H1 (cell line): Measurements from ENCODE around the gene IGFL2. TPM values are rescaled to one million over a fixed set of nuclear protein-coding genes. Genes with fewer than 3 reads are reported as not detected.
A peak's percentile ranks its signal among the peaks of the same experiment; 100 is the strongest.

ENCODE experiments used
- CTCF ChIA-PET: fragments of 300-600 bp; sonication (Branson Sonifier 250); formaldehyde crosslinking; loops from one replicate; lab custom pipeline; 2021; ENCODE audit not compliant: partially characterized antibody; lab: Charles Lee
- POLR2A ChIA-PET: fragments of 300-600 bp; sonication (Branson Sonifier 250); formaldehyde crosslinking; loops from one replicate; lab custom pipeline; 2021; ENCODE audit warnings: inconsistent platforms; ENCODE audit not compliant: partially characterized antibody; lab: Charles Lee
- DNase-seq, 2 experiments: peaks; one replicate each; pipeline versions ENCODE4 v3.0.0 to v3.0.0-alpha.2; 2010 to 2022; ENCODE audit warnings: low spot score in 2 of 2, low read depth in 1 of 2, mixed read lengths in 1 of 2
- FAIRE-seq: peaks from 2 replicates; lab custom pipeline; 2011; peaks lifted over from hg19 to GRCh38; lab: Jason Lieb, UNC
- H2AFZ ChIP-seq: 2 replicates; pipeline ENCODE4 v1.8.1; 2012; ENCODE audit warnings: low read length, inconsistent platforms
- H2AK5ac ChIP-seq: 2 replicates; pipeline ENCODE4 v1.6.1; 2013; ENCODE audit warnings: low read depth, low read length
- H2BK120ac ChIP-seq: replicated peaks from 2 replicates; pipeline ENCODE3; 2013; ENCODE audit warnings: low read depth, low read length, inconsistent platforms
- H2BK12ac ChIP-seq: 2 replicates; pipeline ENCODE4 v1.6.1; 2013; ENCODE audit warnings: low read depth, low read length
- H2BK15ac ChIP-seq: 2 replicates; pipeline ENCODE4 v1.6.1; 2013; ENCODE audit warnings: low read length
- H2BK20ac ChIP-seq: 2 replicates; pipeline ENCODE4 v1.6.1; 2013; ENCODE audit warnings: low read length
- H2BK5ac ChIP-seq: 2 replicates; pipeline ENCODE4 v1.6.1; 2013; ENCODE audit warnings: low read depth, low read length
- H3K14ac ChIP-seq: 2 replicates; pipeline ENCODE4 v1.6.1; 2013; ENCODE audit warnings: inconsistent platforms; ENCODE audit not compliant: insufficient read length
- H3K18ac ChIP-seq: 2 replicates; pipeline ENCODE4 v1.6.1; 2013; ENCODE audit warnings: low read length; ENCODE audit errors: extremely low read depth
- H3K23ac ChIP-seq: 2 replicates; pipeline ENCODE4 v1.6.1; 2013; ENCODE audit warnings: inconsistent platforms; ENCODE audit not compliant: insufficient read length
- H3K23me2 ChIP-seq: 2 replicates; pipeline ENCODE4 v1.6.1; 2013; ENCODE audit warnings: low read depth, low read length
- H3K27ac ChIP-seq: 2 replicates; pipeline ENCODE4 v1.6.1; 2011; ENCODE audit warnings: low read depth, low read length, inconsistent platforms
- H3K27me3 ChIP-seq, 4 experiments: replicated peaks in 1 of 4; 1 replicate in 1 of 4; 2 replicates in 3 of 4; pipeline versions ENCODE4 v1.6.1 to v1.8.1; 2011 to 2013; ENCODE audit warnings: low read length in 3 of 4, mild to moderate bottlenecking in 3 of 4, inconsistent platforms in 2 of 4, mixed read lengths in 2 of 4, moderate library complexity in 1 of 4; ENCODE audit not compliant: control insufficient read depth in 3 of 4, insufficient read depth in 3 of 4; ENCODE audit errors: extremely low read depth in 1 of 4
- H3K36me3 ChIP-seq, 4 experiments: 2 replicates each; pipeline versions ENCODE4 v1.6.1 to v1.8.1; 2011 to 2013; ENCODE audit warnings: mild to moderate bottlenecking in 4 of 4, low read length in 3 of 4, moderate library complexity in 2 of 4, control low read depth in 1 of 4, inconsistent platforms in 1 of 4; ENCODE audit not compliant: insufficient read depth in 4 of 4, control insufficient read depth in 2 of 4
- H3K4ac ChIP-seq: replicated peaks from 2 replicates; pipeline ENCODE3; 2013; ENCODE audit warnings: low read length, low read depth, mixed read lengths, inconsistent platforms; ENCODE audit not compliant: insufficient read length
- H3K4me1 ChIP-seq, 4 experiments: replicated peaks in 1 of 4; 1 replicate in 1 of 4; 2 replicates in 3 of 4; pipeline versions ENCODE4 v1.6.1 to v1.8.1; 2011 to 2013; ENCODE audit warnings: low read length in 3 of 4, inconsistent platforms in 2 of 4, mixed read lengths in 1 of 4; ENCODE audit not compliant: insufficient read depth in 4 of 4, control insufficient read depth in 3 of 4
- H3K4me2 ChIP-seq, 2 experiments: 2 replicates each; pipeline versions ENCODE4 v1.6.1 to v1.8.1; 2011 to 2013; ENCODE audit warnings: low read depth in 2 of 2, low read length in 2 of 2, control low read depth in 1 of 2, inconsistent platforms in 1 of 2, mild to moderate bottlenecking in 1 of 2; ENCODE audit not compliant: insufficient read depth in 1 of 2
- H3K4me3 ChIP-seq, 4 experiments: fragments of 200-600, 300-600 bp in 1 of 4; sonication (generic), shearing (Covaris generic), sonication (Bioruptor Twin) in 1 of 4; 2 replicates each; pipeline versions ENCODE4 v1.5.1 to v1.8.1; 2011 to 2016; ENCODE audit warnings: low read length in 4 of 4, low read depth in 3 of 4, control low read depth in 2 of 4, inconsistent platforms in 2 of 4, mild to moderate bottlenecking in 2 of 4, mixed read lengths in 1 of 4, moderate library complexity in 1 of 4; ENCODE audit not compliant: insufficient read depth in 2 of 4; ENCODE audit errors: extremely low read depth in 1 of 4
- H3K56ac ChIP-seq: replicated peaks from 2 replicates; pipeline ENCODE3; 2013; ENCODE audit warnings: low read depth, mild to moderate bottlenecking, mixed read lengths, low read length, inconsistent platforms; ENCODE audit not compliant: insufficient read length
- H3K79me1 ChIP-seq: 2 replicates; pipeline ENCODE4 v1.6.1; 2013; ENCODE audit warnings: low read depth, low read length, control low read depth
- H3K79me2 ChIP-seq, 2 experiments: 2 replicates each; pipeline versions ENCODE4 v1.6.1 to v1.8.1; 2012 to 2013; ENCODE audit warnings: low read length in 2 of 2, mild to moderate bottlenecking in 2 of 2, inconsistent platforms in 1 of 2; ENCODE audit not compliant: insufficient read depth in 2 of 2, control insufficient read depth in 1 of 2
- H3K9ac ChIP-seq, 4 experiments: replicated peaks in 1 of 4; 1 replicate in 1 of 4; 2 replicates in 3 of 4; pipeline versions ENCODE4 v1.6.1 to v1.8.1; 2011 to 2013; ENCODE audit warnings: low read depth in 3 of 4, low read length in 3 of 4, control low read depth in 2 of 4, mild to moderate bottlenecking in 2 of 4, moderate library complexity in 2 of 4, inconsistent platforms in 1 of 4; ENCODE audit errors: extremely low read depth in 1 of 4
- H3K9me3 ChIP-seq, 2 experiments: 2 replicates each; pipeline versions ENCODE4 v1.6.1 to v1.8.1; 2012 to 2013; ENCODE audit warnings: mild to moderate bottlenecking in 2 of 2, moderate library complexity in 2 of 2, control low read depth in 1 of 2, inconsistent platforms in 1 of 2, low read depth in 1 of 2, low read length in 1 of 2, mixed read lengths in 1 of 2; ENCODE audit not compliant: insufficient read depth in 2 of 2
- H4K20me1 ChIP-seq, 2 experiments: replicated peaks in 1 of 2; 2 replicates each; pipeline versions ENCODE3 to v1.8.1; 2011 to 2013; ENCODE audit warnings: inconsistent platforms in 2 of 2, low read length in 2 of 2, mild to moderate bottlenecking in 1 of 2; ENCODE audit not compliant: insufficient read depth in 2 of 2, control insufficient read depth in 1 of 2
- H4K5ac ChIP-seq: 2 replicates; pipeline ENCODE4 v1.6.1; 2013; ENCODE audit warnings: low read length, low read depth, mixed read lengths, inconsistent platforms; ENCODE audit not compliant: insufficient read length
- H4K8ac ChIP-seq: 2 replicates; pipeline ENCODE4 v1.8.0; 2013; ENCODE audit warnings: mild to moderate bottlenecking, moderate library complexity, low read length, inconsistent platforms; ENCODE audit not compliant: insufficient read depth; ENCODE audit errors: extremely low read depth
- H4K91ac ChIP-seq: replicated peaks from 2 replicates; pipeline ENCODE3; 2013; ENCODE audit warnings: low read length, mixed read lengths, inconsistent platforms; ENCODE audit not compliant: insufficient read length
- CHD2 ChIP-seq: IDR thresholded peaks from 2 replicates; pipeline ENCODE4 v1.6.1; 2012; ENCODE audit warnings: low read length, improper control_type of control experiment
- EGR1 ChIP-seq: IDR thresholded peaks from 2 replicates; pipeline ENCODE4 v1.6.1; 2011; ENCODE audit warnings: low read depth, low read length, borderline replicate concordance
- NRF1 ChIP-seq: IDR thresholded peaks from 2 replicates; pipeline ENCODE4 v1.6.1; 2011; ENCODE audit warnings: mild to moderate bottlenecking, low read depth, low read length, improper control_type of control experiment
- POLR2AphosphoS5 ChIP-seq: IDR thresholded peaks from 2 replicates; pipeline ENCODE4 v1.6.1; 2011; ENCODE audit warnings: low read depth, low read length
- RXRA ChIP-seq: IDR thresholded peaks from 2 replicates; pipeline ENCODE4 v1.6.1; 2011; ENCODE audit warnings: low read depth, mild to moderate bottlenecking, low read length, moderate library complexity; ENCODE audit not compliant: insufficient read depth
- SIN3A ChIP-seq, 2 experiments: IDR thresholded peaks in 1 of 2; conservative IDR thresholded peaks in 1 of 2; 2 replicates each; pipeline ENCODE4 v1.6.1; 2011 to 2012; ENCODE audit warnings: low read length in 2 of 2, improper control_type of control experiment in 1 of 2, low read depth in 1 of 2, mild to moderate bottlenecking in 1 of 2
- SIX5 ChIP-seq: IDR thresholded peaks from 2 replicates; pipeline ENCODE4 v1.6.1; 2011; ENCODE audit warnings: mild to moderate bottlenecking, low read depth, low read length
- USF2 ChIP-seq: IDR thresholded peaks from 2 replicates; pipeline ENCODE4 v1.6.1; 2011; ENCODE audit warnings: low read length, improper control_type of control experiment
- WGBS, 2 experiments: shearing (Covaris generic) in 1 of 2; methylation state at CpG; one replicate each; pipeline versions ENCODE4 v1.1.6 to v1.1.7; 2013 to 2015; ENCODE audit warnings: low lambda C conversion rate in 2 of 2, mixed read lengths in 2 of 2, inconsistent platforms in 1 of 2, low coverage in 1 of 2, missing lambda C conversion rate in 1 of 2; ENCODE audit not compliant: insufficient replicate concordance in 2 of 2, insufficient coverage in 1 of 2, insufficient read length in 1 of 2; ENCODE audit errors: extremely low coverage in 1 of 2, missing lambda C conversion rate in 1 of 2; 5-methylcytosine and 5-hydroxymethylcytosine counted together
- polyA plus RNA-seq, 7 experiments: library from polyadenylated mRNA; depleted of rRNA in 3 of 7; stranded (reverse) in 5 of 7; unstranded in 2 of 7; fragments of >200 nt in 5 of 7; fragments of 200-250 nt in 2 of 7; gene quantifications; 1 replicate in 5 of 7; 2 replicates in 1 of 7; 4 replicates in 1 of 7; pipeline versions ENCODE4 v1.2.1 to v1.2.3, GENCODE V29; 2011 to 2013; ENCODE audit warnings: missing spikeins in 2 of 7, mixed read lengths in 2 of 7
- total RNA-seq: library from RNA; stranded (reverse); fragmentation: NEBNext Ultra II Directional; extraction: Animal tissue kit (Norgen Biotek cat#: 25700); gene quantifications from 2 replicates; pipeline ENCODE4 v1.2.1, GENCODE V29; 2021

The IGFL2 gene
- total and polyA plus RNA-seq, 2 of the 8 experiments (the other 6 are each of a cell fraction or from before 2014, with no cell fraction given) = not detected

GRCh38 chr19:46115396-46116106, 32.5 kb upstream of the IGFL2 start:
- no peak overlapping the region for H3K23ac ChIP-seq
- H4K91ac ChIP-seq = no peak overlapping the region
- H3K4ac ChIP-seq = no peak overlapping the region
- H3K18ac ChIP-seq = peak overlapping the region; percentile 35; the same call in 1 of the 2 replicates
- H2AFZ ChIP-seq = peak overlapping the region; percentile 67; the same call in 1 of the 2 replicates
- no peak overlapping the region for H4K8ac ChIP-seq
- H2BK120ac ChIP-seq = no peak overlapping the region
- no peak overlapping the region for H3K56ac ChIP-seq
- FAIRE-seq = peak; percentile 19
- H3K23me2 ChIP-seq = no peaks in the 10 kb centered on the region
- WGBS, 2 experiments = 86% methylated on average over 9 of the region's 9 CpGs; no CpG with 5 or more reads in 1 of the 2 experiments
- no peaks in the 10 kb centered on the region for H3K79me2 ChIP-seq
- H3K36me3 ChIP-seq = no peaks in the 10 kb centered on the region
- H2BK5ac ChIP-seq = no peak overlapping the region
- no peak for TF ChIP-seq CHD2
- no peak for TF ChIP-seq SIN3A (conservative IDR thresholded peaks at IDR 0.05 in 1 of 2, IDR thresholded peaks at IDR 0.05 in 1 of 2; ENCODE audit: low read depth in 1 of 2, low read length in 2 of 2)
- TF ChIP-seq POLR2AphosphoS5 = no peak
- TF ChIP-seq EGR1 = no peak
- TF ChIP-seq USF2 = no peak
- TF ChIP-seq NRF1 = no peak
- TF ChIP-seq RXRA = no peak
- no peak for TF ChIP-seq SIX5
- TF ChIP-seq, all 59 proteins: peak for 0
- Histone ChIP-seq H3K4me3 (no peak overlapping the region), H3K9ac (no peak overlapping the region), H3K14ac (no peak overlapping the region), H3K4me2 (no peak overlapping the region), H4K5ac (no peak overlapping the region), H3K79me1 (no peaks in the 10 kb centered on the region), H3K9me3 (peaks cover 0 to 5% of the 10 kb centered on the region in 2 experiments; a peak in 1 of 4 replicates), H3K4me1 (peaks cover 0 to 3% (median under 1%) of the 10 kb centered on the region in 4 experiments; a peak in 3 of 7 replicates), H3K27me3 (no peaks in the 10 kb centered on the region), H2BK12ac (no peak overlapping the region), H2AK5ac (no peak overlapping the region), H2BK15ac (no peak overlapping the region), H4K20me1 (no peaks in the 10 kb centered on the region), H2BK20ac (no peak overlapping the region), H3K27ac (no peak overlapping the region)
- no peak for DNase-seq
- CTCF ChIA-PET = interaction anchor here (0.7 to 1.2 kb wide), 6 partner anchors 36 to 165 kb away, joined by 3 to 4 read pairs (median 3); no protein-coding TSS in a partner anchor
- POLR2A ChIA-PET = interaction anchor here (0.5 to 2.9 kb wide), 3 partner anchors 9 to 200 kb away, joined by 3 to 18 read pairs (median 3); partner anchors contain the start of gene IGFL3
